Keratinocyte (primary cell): Measurements from ENCODE around the gene RBM10. TPM values are rescaled to one million over a fixed set of nuclear protein-coding genes. Genes with fewer than 3 reads are reported as not detected.

ENCODE experiments used
- DNase-seq: peaks from one replicate; pipeline ENCODE4 v3.0.0-alpha.2; 2011; ENCODE audit warnings: low read depth, missing footprints, low spot score
- FAIRE-seq: peaks from 2 replicates; lab custom pipeline; 2011; peaks lifted over from hg19 to GRCh38; lab: Jason Lieb, UNC
- H2AFZ ChIP-seq: 2 replicates; pipeline ENCODE4 v1.6.0; 2012; ENCODE audit warnings: low read length, control low read depth, inconsistent platforms; ENCODE audit not compliant: control insufficient read depth
- H3K27ac ChIP-seq: 2 replicates; pipeline ENCODE4 v1.5.1; 2011; ENCODE audit warnings: low read length; ENCODE audit not compliant: control insufficient read depth, insufficient read depth
- H3K27me3 ChIP-seq: 3 replicates; pipeline ENCODE4 v1.6.0; 2011; ENCODE audit warnings: low read length; ENCODE audit not compliant: control insufficient read depth, insufficient read depth; ENCODE audit errors: extremely low read depth
- H3K36me3 ChIP-seq, 2 experiments: 2 replicates in 1 of 2; 3 replicates in 1 of 2; pipeline ENCODE4 v1.5.1; 2011; ENCODE audit warnings: low read length in 2 of 2, mild to moderate bottlenecking in 1 of 2; ENCODE audit not compliant: control insufficient read depth in 2 of 2, insufficient read depth in 2 of 2; ENCODE audit errors: extremely low read depth in 1 of 2
- H3K4me1 ChIP-seq: 3 replicates; pipeline ENCODE4 v1.5.1; 2011; ENCODE audit warnings: low read length; ENCODE audit not compliant: control insufficient read depth, insufficient read depth; ENCODE audit errors: extremely low read depth
- H3K4me2 ChIP-seq: 3 replicates; pipeline ENCODE4 v1.6.0; 2011; ENCODE audit warnings: low read depth, low read length; ENCODE audit not compliant: control insufficient read depth, insufficient read depth; ENCODE audit errors: extremely low read depth
- H3K4me3 ChIP-seq, 3 experiments: fragments of 200-600 bp in 1 of 3; sonication (generic) in 1 of 3; 2 replicates in 2 of 3; 3 replicates in 1 of 3; pipeline ENCODE4 v1.5.1; 2011 to 2016; ENCODE audit warnings: low read length in 3 of 3, mild to moderate bottlenecking in 3 of 3, control low read depth in 2 of 3, inconsistent platforms in 1 of 3, low read depth in 1 of 3, mixed read lengths in 1 of 3, mixed run types in 1 of 3, moderate library complexity in 1 of 3; ENCODE audit not compliant: control insufficient read depth in 2 of 3, insufficient read depth in 2 of 3; ENCODE audit errors: extremely low read depth in 1 of 3
- H3K79me2 ChIP-seq: 2 replicates; pipeline ENCODE4 v1.6.0; 2012; ENCODE audit warnings: low read length; ENCODE audit not compliant: control insufficient read depth, insufficient read depth
- H3K9ac ChIP-seq: 3 replicates; pipeline ENCODE4 v1.6.0; 2011; ENCODE audit warnings: low read length; ENCODE audit not compliant: control insufficient read depth, insufficient read depth; ENCODE audit errors: extremely low read depth
- H3K9me1 ChIP-seq: 3 replicates; pipeline ENCODE4 v1.6.0; 2011; ENCODE audit warnings: low read length; ENCODE audit not compliant: control insufficient read depth, insufficient read depth; ENCODE audit errors: extremely low read depth
- H3K9me3 ChIP-seq: 2 replicates; pipeline ENCODE4 v1.5.1; 2012; ENCODE audit warnings: low read depth, low read length; ENCODE audit not compliant: control insufficient read depth
- H4K20me1 ChIP-seq: 3 replicates; pipeline ENCODE4 v1.6.0; 2011; ENCODE audit warnings: low read length; ENCODE audit not compliant: control insufficient read depth, insufficient read depth; ENCODE audit errors: extremely low read depth
- EZH2 ChIP-seq: IDR thresholded peaks from one replicate; pipeline ENCODE4 v1.6.1; 2012; ENCODE audit warnings: inconsistent platforms, mild to moderate bottlenecking, low read length, moderate library complexity
- dilution Hi-C: fragments of 300-500 bp; cut with MboI; formaldehyde crosslinking; loops from one replicate; pipeline ENCODE4 v1.7.0; 2020; ENCODE audit warnings: low sequenced_read_pairs; ENCODE audit not compliant: extremely low pct_ligation_motif_present
- polyA plus RNA-seq, 5 experiments: library from polyadenylated mRNA; depleted of rRNA in 3 of 5; stranded (reverse) in 3 of 5; stranded (forward) in 1 of 5; unstranded in 1 of 5; fragments of >200 nt; gene quantifications; 1 replicate in 1 of 5; 2 replicates in 3 of 5; 3 replicates in 1 of 5; pipeline versions ENCODE4 v1.2.1 to v1.2.3, GENCODE V29; 2011 to 2012; ENCODE audit warnings: missing spikeins in 2 of 5, low read depth in 1 of 5, low replicate concordance in 1 of 5
- TF ChIP-seq, protein P1 (sequence below), 3 experiments: IDR thresholded peaks in 1 of 3; conservative IDR thresholded peaks in 1 of 3; optimal IDR thresholded peaks in 1 of 3; 2 replicates in 2 of 3; 3 replicates in 1 of 3; pipeline versions ENCODE3 to v1.5.1; 2011; ENCODE audit warnings: low read length in 3 of 3, mild to moderate bottlenecking in 3 of 3, moderate library complexity in 2 of 3, control low read depth in 1 of 3, inconsistent platforms in 1 of 3; ENCODE audit not compliant: insufficient read depth in 2 of 3; ENCODE audit errors: extremely low read depth in 1 of 3

Gene RBM10
- polyA plus RNA-seq, 1 donor (not counting 4 experiments of a cell fraction or from before 2014, with no cell fraction given): 10.8 TPM

GRCh38 chrX:47230136-47230868 lies 85.3 kb downstream of the RBM10 start:
- no peak for FAIRE-seq

DNA sequence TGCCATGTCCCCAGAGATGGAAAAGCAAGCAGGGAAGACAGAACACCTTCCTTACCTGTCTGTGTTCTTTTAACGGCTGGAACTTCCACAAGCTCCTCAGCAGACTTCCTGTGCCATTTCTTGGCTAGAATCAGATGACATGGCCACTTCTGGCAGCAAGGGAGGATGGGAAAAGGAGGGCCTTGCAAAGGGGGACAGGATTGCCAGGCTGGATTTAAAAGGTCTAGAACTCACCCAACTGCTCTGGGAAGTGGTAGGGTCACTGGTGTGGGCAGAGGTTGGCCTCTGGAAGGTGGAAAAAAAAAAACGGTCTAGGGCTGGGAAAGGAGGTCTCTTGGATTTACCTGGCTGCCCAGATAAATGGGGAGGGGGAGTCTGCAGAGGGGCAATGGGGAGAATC lies 86.1 kb downstream of the RBM10 start:
- H3K79me2 ChIP-seq: peaks cover 10% of the 10 kb centered on the region
- no peak for TF ChIP-seq EZH2
- TF ChIP-seq, protein P1, sequence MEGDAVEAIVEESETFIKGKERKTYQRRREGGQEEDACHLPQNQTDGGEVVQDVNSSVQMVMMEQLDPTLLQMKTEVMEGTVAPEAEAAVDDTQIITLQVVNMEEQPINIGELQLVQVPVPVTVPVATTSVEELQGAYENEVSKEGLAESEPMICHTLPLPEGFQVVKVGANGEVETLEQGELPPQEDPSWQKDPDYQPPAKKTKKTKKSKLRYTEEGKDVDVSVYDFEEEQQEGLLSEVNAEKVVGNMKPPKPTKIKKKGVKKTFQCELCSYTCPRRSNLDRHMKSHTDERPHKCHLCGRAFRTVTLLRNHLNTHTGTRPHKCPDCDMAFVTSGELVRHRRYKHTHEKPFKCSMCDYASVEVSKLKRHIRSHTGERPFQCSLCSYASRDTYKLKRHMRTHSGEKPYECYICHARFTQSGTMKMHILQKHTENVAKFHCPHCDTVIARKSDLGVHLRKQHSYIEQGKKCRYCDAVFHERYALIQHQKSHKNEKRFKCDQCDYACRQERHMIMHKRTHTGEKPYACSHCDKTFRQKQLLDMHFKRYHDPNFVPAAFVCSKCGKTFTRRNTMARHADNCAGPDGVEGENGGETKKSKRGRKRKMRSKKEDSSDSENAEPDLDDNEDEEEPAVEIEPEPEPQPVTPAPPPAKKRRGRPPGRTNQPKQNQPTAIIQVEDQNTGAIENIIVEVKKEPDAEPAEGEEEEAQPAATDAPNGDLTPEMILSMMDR (optimal IDR thresholded peaks at IDR 0.05 in 1 of 3, IDR thresholded peaks at IDR 0.05 in 1 of 3, conservative IDR thresholded peaks at IDR 0.05 in 1 of 3; ENCODE audit: extremely low read depth in 1 of 3, insufficient read depth in 2 of 3, low read length in 3 of 3): no peak
- H3K4me1 ChIP-seq: peaks cover 5% of the 10 kb centered on the region
- H3K9me3 ChIP-seq: no peaks in the 10 kb centered on the region
- no peak overlapping the region for H3K4me2 ChIP-seq
- no peak overlapping the region for H3K27ac ChIP-seq
- peaks cover 10 to 19% of the 10 kb centered on the region in 2 experiments for H3K36me3 ChIP-seq
- dilution Hi-C loops: no loop called here
- H3K4me3 ChIP-seq: no peak overlapping the region
- no peaks in the 10 kb centered on the region for H4K20me1 ChIP-seq
- no peaks in the 10 kb centered on the region for H3K27me3 ChIP-seq
- FAIRE-seq (no peak), DNase-seq (no peak)
- no peak overlapping the region for H3K9ac ChIP-seq
- H3K9me1 ChIP-seq: no peaks in the 10 kb centered on the region
- H2AFZ ChIP-seq: no peak overlapping the region

More at GRCh38 chrX:47230136-47230868, 85.3 kb downstream of the RBM10 start:
- H3K9me3 ChIP-seq: no peaks in the 10 kb centered on the region
- H3K79me2 ChIP-seq: peaks cover 6% of the 10 kb centered on the region
- no peaks in the 10 kb centered on the region for H3K27me3 ChIP-seq
- peaks cover 5% of the 10 kb centered on the region for H3K4me1 ChIP-seq
- H4K20me1 ChIP-seq: no peaks in the 10 kb centered on the region
- dilution Hi-C loops: no loop called here
- no peak for DNase-seq
- H3K9me1 ChIP-seq: no peaks in the 10 kb centered on the region
- no peak overlapping the region for H2AFZ ChIP-seq
- peaks cover 17 to 28% of the 10 kb centered on the region in 2 experiments for H3K36me3 ChIP-seq
- no peak overlapping the region for H3K9ac ChIP-seq
- no peak overlapping the region for H3K27ac ChIP-seq
- no peak overlapping the region for H3K4me2 ChIP-seq
- H3K4me3 ChIP-seq: no peak overlapping the region
- no peak for TF ChIP-seq EZH2
- TF ChIP-seq, protein P1 (optimal IDR thresholded peaks at IDR 0.05 in 1 of 3, IDR thresholded peaks at IDR 0.05 in 1 of 3, conservative IDR thresholded peaks at IDR 0.05 in 1 of 3; ENCODE audit: extremely low read depth in 1 of 3, insufficient read depth in 2 of 3, low read length in 3 of 3): no peak
